GM12873 (cell line): ENCODE data around the gene CDYL2.

ENCODE experiments used
- CTCF ChIP-seq: IDR thresholded peaks from 2 replicates; pipeline ENCODE4 v1.5.1; 2012; ENCODE audit warnings: low read depth, mild to moderate bottlenecking, moderate library complexity, low read length, control low read depth; ENCODE audit not compliant: insufficient read depth; ENCODE audit errors: missing control alignments

Gene CDYL2

GRCh38 chr16:80693553-80693952 lies 110.8 kb downstream of the CDYL2 start:
- TF ChIP-seq CTCF, result no peak

- no peak for TF ChIP-seq CTCF
These were observed 112.1 kb downstream of the CDYL2 start for GRCh38 chr16:80692270-80692669.

- no peak for TF ChIP-seq CTCF
These were observed 113.2 kb downstream of the CDYL2 start for GRCh38 chr16:80691111-80691741.

- TF ChIP-seq CTCF, result no peak
These were observed 114.9 kb downstream of the CDYL2 start for GRCh38 chr16:80689487-80689886.

- TF ChIP-seq CTCF, result no peak
These were observed 116.8 kb downstream of the CDYL2 start for GRCh38 chr16:80687606-80688005.

GRCh38 chr16:80684906-80685305 lies 119.5 kb downstream of the CDYL2 start:
- TF ChIP-seq CTCF, result no peak

- TF ChIP-seq CTCF, result no peak
These were observed 120.1 kb downstream of the CDYL2 start for GRCh38 chr16:80684136-80684765.
